ENCODE results near the gene OLIG1.

The OLIG1 gene, protein sequence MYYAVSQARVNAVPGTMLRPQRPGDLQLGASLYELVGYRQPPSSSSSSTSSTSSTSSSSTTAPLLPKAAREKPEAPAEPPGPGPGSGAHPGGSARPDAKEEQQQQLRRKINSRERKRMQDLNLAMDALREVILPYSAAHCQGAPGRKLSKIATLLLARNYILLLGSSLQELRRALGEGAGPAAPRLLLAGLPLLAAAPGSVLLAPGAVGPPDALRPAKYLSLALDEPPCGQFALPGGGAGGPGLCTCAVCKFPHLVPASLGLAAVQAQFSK

DNA sequence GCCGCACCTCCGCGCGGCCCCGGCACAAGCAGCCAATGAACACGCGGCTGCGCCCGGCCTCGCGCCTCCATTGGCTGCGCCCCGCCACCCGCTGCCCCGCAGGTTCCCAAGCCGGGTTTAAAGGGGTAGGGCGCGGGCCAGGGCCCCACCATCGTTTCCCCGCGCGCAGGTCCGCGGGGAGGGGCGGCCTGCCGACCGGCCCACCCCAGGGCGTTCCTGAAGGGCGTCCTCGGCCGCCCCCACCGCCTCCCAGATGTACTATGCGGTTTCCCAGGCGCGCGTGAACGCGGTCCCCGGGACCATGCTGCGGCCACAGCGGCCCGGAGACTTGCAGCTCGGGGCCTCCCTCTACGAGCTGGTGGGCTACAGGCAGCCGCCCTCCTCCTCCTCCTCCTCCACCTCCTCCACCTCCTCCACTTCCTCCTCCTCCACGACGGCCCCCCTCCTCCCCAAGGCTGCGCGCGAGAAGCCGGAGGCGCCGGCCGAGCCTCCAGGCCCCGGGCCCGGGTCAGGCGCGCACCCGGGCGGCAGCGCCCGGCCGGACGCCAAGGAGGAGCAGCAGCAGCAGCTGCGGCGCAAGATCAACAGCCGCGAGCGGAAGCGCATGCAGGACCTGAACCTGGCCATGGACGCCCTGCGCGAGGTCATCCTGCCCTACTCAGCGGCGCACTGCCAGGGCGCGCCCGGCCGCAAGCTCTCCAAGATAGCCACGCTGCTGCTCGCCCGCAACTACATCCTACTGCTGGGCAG is at the start of gene OLIG1:
Gene OLIG1, plus strand, starts transcription at position 148 of the 750 bp plus-strand sequence. Its CDS starts 106 bp downstream, at position 254.
- DNase-seq = peak; percentile 38

DNA sequence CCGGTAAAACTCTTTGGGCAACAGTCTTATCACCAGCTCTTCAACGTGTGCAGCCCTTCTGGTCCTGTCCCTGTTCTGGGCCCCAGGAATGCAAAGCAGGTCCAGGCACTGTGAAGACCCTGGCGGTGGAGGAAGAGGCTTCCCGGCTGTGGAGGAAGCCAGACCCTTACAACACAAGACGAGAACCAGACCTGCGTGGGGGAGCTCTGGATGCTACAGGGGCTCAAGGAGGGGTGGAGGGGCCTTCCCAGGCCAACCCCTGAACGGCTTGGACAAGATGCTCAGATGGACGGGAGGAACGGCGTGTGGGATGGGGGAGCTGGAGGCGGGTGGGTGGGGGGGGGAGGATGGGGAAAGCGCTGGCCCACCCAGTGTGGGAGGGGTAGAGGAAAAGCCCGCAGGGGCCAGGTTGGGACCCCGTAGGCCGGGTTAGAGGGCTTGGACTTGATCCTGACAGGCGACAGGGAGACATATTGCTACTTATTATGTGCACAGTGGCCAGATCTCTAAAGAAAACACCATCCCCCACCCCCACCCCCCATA is 49.3 kb upstream of the OLIG1 start:
- no peak for DNase-seq

DNA sequence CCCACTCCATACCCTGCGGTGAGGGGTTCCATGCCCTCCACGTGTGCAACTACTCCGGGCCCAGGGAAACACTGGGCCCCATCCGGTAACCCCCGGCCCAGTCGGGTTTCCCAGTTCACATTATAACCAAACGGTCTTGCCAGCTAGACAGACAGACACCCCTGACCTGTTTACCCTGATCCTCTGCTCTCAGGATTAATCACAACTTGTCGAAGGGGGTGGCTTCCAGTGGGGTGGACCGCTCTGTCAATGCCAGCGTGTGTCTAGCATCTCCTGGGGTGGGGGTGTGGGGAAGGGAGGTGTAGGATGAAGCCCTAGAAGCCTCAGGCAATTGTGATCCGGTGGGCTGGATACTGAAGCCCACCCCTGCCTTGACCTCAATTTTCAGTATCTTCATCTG is 48.8 kb upstream of the OLIG1 start:
- DNase-seq = no peak

DNA sequence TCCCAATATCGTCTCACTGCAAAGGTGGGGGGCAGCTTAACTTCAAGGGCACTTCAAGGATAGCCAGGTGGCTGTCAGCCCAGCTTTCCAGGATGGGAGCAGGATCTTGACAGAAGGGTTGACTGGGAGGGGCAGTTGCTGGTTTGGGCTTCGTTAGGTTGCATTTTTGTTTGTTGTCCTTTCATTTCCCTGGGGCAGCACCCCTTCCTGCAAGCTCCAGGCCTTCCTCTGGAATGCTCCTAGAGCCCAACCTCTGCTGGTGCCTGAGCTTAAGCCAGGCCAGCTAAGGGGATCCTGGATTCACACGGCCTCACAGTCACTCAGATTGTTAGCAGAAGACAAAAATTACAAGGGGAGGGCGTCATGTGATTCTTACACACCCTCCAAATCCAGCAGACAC is 48.3 kb upstream of the OLIG1 start:
- DNase-seq = no peak

DNA sequence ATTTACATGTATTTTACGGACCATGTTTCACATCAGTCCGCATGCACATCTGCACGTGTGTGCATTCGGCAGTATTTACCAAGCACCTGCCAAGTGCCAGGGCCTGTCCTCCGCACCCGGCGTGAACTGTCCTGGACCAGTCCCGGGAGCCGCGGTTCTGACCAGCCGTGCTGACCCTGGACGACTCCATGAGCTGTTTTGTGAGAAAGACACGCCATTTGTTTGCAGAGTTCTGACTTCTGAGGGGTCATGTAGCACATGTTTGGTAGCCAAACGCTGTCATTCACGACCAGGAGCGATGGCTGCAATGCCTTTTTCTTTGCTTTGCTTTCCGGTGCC is 47.5 kb upstream of the OLIG1 start:
- DNase-seq = no peak

DNA sequence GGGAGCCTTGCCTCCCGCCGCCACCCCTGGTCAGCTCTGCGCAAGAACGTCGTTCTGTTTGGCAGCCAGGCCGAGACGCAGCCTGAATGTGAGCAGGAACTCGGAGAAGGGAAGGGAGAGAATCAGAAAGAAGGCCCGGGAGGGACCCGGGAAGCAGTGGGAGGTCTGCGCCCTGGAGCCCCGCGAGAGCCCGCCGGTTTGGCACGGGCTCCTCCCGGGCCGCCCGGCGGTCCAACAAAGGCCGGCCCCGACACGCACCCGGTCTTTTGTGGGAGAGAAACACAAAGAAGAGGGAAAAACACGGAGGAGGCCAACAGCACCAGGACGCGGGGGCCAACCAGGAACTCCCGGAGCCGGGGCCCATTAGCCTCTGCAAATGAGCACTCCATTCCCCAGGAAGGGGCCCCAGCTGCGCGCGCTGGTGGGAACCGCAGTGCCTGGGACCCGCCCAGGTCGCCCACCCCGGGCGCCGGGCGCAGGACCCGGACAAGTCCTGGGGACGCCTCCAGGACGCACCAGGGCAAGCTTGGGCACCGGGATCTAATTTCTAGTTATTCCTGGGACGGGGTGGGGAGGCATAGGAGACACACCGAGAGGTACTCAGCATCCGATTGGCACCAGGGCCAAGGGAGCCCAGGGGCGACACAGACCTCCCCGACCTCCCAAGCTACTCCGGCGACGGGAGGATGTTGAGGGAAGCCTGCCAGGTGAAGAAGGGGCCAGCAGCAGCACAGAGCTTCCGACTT is 46.9 kb upstream of the OLIG1 start:
- DNase-seq = no peak

DNA sequence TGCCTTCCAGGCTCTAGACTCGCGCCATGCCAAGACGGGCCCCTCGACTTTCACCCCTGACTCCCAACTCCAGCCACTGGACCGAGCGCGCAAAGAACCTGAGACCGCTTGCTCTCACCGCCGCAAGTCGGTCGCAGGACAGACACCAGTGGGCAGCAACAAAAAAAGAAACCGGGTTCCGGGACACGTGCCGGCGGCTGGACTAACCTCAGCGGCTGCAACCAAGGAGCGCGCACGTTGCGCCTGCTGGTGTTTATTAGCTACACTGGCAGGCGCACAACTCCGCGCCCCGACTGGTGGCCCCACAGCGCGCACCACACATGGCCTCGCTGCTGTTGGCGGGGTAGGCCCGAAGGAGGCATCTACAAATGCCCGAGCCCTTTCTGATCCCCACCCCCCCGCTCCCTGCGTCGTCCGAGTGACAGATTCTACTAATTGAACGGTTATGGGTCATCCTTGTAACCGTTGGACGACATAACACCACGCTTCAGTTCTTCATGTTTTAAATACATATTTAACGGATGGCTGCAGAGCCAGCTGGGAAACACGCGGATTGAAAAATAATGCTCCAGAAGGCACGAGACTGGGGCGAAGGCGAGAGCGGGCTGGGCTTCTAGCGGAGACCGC is 46.3 kb upstream of the OLIG1 start:
- DNase-seq = no peak

DNA sequence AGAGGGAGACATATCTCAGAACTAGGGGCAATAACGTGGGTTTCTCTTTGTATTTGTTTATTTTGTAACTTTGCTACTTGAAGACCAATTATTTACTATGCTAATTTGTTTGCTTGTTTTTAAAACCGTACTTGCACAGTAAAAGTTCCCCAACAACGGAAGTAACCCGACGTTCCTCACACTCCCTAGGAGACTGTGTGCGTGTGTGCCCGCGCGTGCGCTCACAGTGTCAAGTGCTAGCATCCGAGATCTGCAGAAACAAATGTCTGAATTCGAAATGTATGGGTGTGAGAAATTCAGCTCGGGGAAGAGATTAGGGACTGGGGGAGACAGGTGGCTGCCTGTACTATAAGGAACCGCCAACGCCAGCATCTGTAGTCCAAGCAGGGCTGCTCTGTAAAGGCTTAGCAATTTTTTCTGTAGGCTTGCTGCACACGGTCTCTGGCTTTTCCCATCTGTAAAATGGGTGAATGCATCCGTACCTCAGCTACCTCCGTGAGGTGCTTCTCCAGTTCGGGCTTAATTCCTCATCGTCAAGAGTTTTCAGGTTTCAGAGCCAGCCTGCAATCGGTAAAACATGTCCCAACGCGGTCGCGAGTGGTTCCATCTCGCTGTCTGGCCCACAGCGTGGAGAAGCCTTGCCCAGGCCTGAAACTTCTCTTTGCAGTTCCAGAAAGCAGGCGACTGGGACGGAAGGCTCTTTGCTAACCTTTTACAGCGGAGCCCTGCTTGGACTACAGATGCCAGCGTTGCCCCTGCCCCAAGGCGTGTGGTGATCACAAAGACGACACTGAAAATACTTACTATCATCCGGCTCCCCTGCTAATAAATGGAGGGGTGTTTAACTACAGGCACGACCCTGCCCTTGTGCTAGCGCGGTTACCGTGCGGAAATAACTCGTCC is 45.5 kb upstream of the OLIG1 start:
- no peak for DNase-seq

DNA sequence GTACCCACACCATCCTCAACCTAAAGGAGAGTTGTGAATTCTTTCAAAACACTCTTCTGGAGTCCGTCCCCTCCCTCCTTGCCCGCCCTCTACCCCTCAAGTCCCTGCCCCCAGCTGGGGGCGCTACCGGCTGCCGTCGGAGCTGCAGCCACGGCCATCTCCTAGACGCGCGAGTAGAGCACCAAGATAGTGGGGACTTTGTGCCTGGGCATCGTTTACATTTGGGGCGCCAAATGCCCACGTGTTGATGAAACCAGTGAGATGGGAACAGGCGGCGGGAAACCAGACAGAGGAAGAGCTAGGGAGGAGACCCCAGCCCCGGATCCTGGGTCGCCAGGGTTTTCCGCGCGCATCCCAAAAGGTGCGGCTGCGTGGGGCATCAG is 44.8 kb upstream of the OLIG1 start:
- DNase-seq = peak; percentile 35

DNA sequence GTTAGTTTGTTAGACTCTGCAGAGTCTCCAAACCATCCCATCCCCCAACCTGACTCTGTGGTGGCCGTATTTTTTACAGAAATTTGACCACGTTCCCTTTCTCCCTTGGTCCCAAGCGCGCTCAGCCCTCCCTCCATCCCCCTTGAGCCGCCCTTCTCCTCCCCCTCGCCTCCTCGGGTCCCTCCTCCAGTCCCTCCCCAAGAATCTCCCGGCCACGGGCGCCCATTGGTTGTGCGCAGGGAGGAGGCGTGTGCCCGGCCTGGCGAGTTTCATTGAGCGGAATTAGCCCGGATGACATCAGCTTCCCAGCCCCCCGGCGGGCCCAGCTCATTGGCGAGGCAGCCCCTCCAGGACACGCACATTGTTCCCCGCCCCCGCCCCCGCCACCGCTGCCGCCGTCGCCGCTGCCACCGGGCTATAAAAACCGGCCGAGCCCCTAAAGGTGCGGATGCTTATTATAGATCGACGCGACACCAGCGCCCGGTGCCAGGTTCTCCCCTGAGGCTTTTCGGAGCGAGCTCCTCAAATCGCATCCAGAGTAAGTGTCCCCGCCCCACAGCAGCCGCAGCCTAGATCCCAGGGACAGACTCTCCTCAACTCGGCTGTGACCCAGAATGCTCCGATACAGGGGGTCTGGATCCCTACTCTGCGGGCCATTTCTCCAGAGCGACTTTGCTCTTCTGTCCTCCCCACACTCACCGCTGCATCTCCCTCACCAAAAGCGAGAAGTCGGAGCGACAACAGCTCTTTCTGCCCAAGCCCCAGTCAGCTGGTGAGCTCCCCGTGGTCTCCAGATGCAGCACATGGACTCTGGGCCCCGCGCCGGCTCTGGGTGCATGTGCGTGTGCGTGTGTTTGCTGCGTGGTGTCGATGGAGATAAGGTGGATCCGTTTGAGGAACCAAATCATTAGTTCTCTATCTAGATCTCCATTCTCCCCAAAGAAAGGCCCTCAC is 44.2 kb upstream of the OLIG1 start, which contains the start of gene OLIG2:
Gene OLIG2, plus strand, starts transcription at position 447 of the 954 bp plus-strand sequence. CDS start 928 bp downstream, outside the sequence.
- peak; percentile 90 for DNase-seq

DNA sequence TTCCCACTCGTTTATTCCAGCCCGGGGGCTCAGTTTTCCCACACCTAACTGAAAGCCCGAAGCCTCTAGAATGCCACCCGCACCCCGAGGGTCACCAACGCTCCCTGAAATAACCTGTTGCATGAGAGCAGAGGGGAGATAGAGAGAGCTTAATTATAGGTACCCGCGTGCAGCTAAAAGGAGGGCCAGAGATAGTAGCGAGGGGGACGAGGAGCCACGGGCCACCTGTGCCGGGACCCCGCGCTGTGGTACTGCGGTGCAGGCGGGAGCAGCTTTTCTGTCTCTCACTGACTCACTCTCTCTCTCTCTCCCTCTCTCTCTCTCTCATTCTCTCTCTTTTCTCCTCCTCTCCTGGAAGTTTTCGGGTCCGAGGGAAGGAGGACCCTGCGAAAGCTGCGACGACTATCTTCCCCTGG is 43.5 kb upstream of the OLIG1 start:
- no peak for DNase-seq

DNA sequence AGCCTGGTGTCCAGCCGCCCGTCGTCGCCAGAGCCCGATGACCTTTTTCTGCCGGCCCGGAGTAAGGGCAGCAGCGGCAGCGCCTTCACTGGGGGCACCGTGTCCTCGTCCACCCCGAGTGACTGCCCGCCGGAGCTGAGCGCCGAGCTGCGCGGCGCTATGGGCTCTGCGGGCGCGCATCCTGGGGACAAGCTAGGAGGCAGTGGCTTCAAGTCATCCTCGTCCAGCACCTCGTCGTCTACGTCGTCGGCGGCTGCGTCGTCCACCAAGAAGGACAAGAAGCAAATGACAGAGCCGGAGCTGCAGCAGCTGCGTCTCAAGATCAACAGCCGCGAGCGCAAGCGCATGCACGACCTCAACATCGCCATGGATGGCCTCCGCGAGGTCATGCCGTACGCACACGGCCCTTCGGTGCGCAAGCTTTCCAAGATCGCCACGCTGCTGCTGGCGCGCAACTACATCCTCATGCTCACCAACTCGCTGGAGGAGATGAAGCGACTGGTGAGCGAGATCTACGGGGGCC is 43.0 kb upstream of the OLIG1 start:
- DNase-seq = no peak

DNA sequence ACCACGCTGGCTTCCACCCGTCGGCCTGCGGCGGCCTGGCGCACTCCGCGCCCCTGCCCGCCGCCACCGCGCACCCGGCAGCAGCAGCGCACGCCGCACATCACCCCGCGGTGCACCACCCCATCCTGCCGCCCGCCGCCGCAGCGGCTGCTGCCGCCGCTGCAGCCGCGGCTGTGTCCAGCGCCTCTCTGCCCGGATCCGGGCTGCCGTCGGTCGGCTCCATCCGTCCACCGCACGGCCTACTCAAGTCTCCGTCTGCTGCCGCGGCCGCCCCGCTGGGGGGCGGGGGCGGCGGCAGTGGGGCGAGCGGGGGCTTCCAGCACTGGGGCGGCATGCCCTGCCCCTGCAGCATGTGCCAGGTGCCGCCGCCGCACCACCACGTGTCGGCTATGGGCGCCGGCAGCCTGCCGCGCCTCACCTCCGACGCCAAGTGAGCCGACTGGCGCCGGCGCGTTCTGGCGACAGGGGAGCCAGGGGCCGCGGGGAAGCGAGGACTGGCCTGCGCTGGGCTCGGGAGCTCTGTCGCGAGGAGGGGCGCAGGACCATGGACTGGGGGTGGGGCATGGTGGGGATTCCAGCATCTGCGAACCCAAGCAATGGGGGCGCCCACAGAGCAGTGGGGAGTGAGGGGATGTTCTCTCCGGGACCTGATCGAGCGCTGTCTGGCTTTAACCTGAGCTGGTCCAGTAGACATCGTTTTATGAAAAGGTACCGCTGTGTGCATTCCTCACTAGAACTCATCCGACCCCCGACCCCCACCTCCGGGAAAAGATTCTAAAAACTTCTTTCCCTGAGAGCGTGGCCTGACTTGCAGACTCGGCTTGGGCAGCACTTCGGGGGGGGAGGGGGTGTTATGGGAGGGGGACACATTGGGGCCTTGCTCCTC is 42.3 kb upstream of the OLIG1 start:
- no peak for DNase-seq

DNA sequence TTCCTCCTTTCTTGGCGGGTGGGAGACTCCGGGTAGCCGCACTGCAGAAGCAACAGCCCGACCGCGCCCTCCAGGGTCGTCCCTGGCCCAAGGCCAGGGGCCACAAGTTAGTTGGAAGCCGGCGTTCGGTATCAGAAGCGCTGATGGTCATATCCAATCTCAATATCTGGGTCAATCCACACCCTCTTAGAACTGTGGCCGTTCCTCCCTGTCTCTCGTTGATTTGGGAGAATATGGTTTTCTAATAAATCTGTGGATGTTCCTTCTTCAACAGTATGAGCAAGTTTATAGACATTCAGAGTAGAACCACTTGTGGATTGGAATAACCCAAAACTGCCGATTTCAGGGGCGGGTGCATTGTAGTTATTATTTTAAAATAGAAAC is 41.7 kb upstream of the OLIG1 start:
- no peak for DNase-seq

DNA sequence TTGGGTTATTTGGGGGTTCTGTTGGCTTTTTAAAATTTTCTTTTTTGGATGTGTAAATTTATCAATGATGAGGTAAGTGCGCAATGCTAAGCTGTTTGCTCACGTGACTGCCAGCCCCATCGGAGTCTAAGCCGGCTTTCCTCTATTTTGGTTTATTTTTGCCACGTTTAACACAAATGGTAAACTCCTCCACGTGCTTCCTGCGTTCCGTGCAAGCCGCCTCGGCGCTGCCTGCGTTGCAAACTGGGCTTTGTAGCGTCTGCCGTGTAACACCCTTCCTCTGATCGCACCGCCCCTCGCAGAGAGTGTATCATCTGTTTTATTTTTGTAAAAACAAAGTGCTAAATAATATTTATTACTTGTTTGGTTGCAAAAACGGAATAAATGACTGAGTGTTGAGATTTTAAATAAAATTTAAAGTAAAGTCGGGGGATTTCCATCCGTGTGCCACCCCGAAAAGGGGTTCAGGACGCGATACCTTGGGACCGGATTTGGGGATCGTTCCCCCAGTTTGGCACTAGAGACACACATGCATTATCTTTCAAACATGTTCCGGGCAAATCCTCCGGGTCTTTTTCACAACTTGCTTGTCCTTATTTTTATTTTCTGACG is 41.1 kb upstream of the OLIG1 start:
- no peak for DNase-seq

DNA sequence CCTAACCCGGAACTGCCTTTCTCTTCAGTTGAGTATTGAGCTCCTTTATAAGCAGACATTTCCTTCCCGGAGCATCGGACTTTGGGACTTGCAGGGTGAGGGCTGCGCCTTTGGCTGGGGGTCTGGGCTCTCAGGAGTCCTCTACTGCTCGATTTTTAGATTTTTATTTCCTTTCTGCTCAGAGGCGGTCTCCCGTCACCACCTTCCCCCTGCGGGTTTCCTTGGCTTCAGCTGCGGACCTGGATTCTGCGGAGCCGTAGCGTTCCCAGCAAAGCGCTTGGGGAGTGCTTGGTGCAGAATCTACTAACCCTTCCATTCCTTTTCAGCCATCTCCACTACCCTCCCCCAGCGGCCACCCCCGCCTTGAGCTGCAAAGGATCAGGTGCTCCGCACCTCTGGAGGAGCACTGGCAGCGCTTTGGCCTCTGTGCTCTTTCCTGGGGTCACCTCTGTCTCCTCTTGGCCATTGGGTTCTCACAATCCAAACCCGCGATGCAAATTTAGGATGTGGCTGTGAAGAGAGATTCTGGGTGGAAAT is 40.5 kb upstream of the OLIG1 start:
- DNase-seq = no peak

DNA sequence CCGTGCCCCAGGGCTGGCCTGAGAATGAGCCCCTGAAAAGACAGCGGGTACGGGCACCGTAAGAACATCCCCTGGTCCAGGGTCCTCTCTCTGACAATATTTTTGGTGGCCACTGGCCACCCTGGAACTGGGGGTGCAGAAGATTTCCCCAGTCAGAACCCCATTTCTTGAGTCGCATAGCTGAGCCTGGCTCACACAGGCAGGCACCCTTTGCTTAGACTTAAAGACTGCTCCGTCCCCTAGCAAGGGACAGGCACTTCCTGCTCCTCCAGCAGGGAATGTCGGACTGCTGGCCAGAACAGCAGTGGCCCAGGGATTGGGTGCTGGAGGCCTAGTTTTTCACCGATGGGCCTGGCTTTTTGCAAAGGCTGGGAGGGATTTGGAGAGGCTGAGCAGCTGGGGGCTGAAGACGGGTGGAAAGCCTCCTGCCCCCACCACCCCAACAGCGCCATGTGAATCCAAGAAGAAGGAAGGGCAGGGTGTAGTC is 39.9 kb upstream of the OLIG1 start:
- DNase-seq = no peak

DNA sequence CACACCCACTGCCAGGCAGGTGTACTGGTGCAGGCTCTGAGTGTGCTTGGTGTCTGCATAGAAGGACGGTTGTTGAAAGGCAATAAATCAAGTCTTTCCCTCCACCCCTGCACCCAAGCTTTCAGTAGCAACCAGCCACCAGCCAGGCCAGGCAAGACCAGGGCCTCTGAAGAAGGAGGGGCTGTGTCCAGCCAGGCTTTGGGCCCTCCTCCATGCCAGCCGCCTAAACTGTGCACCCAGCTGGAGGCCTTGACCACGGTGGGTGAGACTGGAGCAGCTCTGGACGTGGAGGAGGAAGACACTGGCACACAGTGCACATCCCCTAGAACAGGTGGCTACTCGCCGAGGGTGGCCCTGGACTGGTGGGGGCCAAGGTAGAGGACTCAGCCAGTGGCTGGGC is 39.3 kb upstream of the OLIG1 start:
- no peak for DNase-seq

Measured in NCI-H524 treated with DMSO at 0.1 percent for 48 hours (cell line).